Islet of Langerhans (tissue), 1 donor: Measurements from ENCODE around the gene NAT14.

Experiments
- FAIRE-seq: peaks from one replicate; lab custom pipeline; 2011; peaks lifted over from hg19 to GRCh38; lab: Jason Lieb, UNC

The NAT14 gene

DNA sequence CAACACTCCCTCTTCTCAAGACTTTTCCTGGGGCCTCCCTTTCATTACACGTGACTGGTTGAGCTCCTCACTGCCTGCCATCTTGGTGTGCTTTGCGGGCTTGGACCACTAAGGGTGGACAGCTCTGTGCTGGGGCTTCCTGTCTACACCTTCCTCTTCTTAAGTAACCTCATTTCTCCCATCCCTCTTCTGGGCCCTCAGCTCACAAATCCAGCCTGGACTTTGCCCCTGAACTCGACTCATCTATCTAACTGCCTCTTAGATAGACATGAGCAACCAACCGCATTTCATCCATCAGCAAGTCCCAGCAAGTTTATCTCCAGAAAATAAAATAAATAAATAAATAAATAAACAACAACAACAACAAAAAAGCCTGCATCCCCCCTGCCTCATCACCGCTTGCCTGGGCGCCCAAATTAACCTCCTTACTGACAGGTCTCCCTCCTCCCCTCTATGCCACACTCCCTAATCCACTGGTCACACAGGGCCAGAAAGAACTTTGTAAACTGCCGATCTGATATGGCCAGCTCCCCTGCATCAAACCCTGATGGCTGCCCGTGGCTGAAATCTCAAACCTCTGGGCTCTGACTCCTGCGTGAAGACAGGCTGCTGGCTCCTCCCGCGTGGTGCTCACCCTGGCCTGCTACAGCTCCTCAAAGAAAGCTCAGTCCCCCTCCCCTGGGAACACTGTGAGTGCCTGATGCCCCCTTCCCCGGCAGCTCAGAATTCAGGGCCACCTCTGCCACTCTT lies 31.3 kb upstream of the NAT14 start:
- no peak for FAIRE-seq

DNA sequence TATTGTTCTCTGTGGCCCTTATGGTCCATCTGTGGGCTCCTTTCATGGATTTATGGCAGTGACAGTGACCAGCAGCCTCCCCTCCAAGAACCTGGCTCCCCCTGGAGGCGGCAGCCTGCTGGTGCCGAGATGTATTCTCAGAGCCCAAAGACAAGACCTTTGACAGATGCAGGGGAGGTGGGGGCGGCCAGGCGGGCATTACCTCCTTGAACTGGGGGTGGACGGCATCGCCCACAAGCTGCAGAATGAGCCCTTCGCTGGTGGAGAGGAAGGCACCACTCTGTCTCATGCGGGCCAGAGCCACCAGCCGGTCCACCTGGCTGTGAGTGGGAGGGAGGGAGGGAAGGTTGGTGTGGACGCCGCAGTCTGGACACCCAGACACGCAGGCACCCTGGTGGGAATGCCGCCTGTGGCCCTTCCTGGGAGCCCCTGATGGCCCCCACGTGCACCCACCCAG lies 30.2 kb upstream of the NAT14 start:
- FAIRE-seq, result no peak

DNA sequence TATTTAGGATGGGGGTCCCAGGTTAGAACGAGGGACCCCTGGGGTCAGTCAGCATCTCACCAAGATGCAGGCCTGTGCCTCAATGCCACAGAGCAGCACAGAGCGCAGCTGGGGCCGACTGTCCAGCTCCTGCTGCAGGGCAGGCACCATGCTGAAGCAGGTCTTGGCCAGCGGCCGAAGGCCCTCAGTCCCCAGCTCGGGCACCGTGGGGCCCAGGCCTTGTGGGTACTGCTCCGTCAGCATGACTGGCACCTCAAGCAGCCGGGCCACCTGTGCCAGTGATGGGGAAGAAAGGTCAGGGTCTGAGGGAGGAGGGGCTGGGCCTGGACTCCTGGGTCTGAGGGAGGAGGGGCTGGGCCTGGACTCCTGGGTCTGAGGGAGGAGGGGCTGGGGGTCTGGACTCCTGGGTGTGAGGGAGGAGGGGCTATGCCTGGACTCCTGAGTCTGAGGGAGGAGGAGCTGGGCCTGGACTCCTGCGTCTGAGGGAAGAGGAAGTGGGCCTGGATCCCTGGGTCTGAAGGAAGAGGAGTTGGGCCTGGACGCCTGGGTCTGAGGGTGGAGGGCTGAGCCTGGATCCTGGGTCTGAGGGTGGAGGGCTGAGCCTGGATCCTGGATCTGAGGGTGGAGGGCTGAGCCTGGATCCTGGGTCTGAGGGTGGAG lies 29.3 kb upstream of the NAT14 start:
- no peak for FAIRE-seq

DNA sequence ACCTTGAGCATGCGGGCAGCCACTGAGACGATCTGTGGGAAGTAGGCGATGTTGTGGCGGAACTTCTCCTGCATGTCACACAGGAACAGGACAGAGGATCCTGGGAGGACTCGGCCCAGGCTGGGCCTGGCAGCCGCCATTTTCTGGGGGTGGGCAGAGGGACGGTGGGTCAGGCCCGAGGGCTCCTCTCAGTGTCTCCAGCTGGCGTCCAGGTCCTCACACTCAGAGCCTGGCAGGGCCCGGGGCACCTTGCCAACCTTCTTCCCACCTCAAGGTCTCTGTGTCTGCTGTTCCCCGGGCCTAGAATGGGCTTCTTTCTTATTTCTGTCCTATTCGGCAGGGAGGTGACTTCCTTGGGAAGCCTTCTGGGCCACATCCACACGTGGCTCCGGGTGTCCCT lies 28.6 kb upstream of the NAT14 start:
- FAIRE-seq, result no peak

DNA sequence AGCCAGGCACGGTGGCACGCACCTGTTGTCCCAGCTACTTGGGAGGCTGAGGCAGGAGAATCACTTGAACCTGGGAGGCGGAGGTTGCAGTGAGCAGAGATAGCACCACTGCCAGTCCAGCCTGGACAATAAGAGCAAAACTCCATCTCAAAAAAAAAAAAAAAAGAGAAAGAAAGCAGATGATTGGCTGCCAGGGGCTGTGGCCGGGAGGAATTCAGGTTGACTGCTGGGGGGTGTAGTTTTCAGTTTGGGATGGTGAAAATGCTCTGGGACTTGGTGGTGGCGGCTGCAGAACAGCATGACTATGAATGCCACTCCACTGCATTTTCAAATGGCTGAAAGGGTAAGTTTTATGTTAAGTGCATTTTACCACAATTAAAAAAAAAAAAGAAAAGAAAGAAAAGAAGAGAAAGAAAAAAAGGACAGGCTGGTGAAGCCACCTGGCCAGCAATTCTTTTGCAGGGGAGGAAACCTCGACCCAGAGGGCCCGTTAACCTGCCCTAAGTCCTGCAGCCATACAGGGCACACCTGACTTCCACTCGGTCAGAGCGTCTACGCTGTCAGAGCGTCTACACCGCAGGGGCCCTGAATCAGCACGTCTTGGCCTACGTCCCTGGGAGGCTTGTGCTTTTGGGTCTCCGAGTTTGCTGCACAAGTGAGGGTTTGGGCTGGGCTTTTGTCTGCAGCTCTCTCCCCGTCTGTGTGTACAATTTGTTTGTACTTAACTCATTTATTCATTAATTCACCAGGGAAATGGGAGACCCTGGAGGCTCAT lies 27.1 kb upstream of the NAT14 start:
- FAIRE-seq, result no peak

DNA sequence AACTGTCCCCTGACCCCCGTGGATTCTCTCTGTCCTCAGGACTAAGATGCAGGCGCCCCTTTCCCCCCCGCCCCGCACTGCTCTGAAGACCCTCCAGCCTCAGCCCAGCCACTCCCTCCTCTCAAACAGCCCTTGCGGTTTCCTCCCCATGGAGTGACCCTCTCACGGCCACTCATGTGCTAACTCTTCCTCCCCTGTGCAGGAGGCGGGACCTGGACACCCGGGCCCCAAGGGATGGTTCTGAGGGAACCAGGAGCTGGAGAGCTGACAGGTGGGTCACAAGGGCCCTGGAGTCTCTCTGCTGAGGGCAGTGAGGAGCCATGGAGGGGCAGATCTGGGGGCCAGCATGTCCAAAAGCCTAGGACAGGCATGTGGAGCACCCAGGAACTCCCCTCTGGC lies 25.4 kb upstream of the NAT14 start:
- no peak for FAIRE-seq

DNA sequence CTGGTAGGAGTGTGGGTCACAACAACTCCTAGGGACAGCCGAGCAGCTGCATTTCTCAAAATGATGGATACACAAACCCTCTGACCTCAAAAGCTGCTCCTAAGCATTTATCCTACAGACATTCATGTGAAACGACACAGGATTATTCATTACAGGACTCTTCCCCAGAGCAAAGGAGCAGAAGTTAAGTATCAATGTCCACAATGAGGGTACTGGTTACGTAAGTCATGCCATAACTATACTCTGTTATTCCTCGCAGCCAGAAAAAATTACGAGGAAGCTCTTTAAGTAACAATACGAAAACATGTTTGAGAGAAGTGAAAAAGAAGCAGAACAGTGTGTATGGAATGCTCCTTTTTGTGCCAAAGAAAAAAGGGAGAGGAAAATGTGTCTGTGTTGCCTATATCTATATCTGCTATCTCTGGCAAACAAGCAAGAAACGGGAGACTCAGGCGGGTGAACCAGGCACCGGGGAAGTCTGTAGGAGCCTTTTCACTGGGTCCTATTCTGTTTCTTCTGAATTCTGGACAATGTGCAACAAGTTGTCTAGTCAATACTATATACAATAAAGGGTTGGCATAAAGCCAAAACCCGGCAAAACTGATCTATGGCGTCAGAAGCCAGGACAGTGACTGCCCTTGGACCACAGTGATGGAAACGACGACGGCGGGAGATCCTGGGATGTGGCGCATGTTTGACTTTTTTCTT lies 24.9 kb upstream of the NAT14 start:
- FAIRE-seq, result peak; percentile 9

DNA sequence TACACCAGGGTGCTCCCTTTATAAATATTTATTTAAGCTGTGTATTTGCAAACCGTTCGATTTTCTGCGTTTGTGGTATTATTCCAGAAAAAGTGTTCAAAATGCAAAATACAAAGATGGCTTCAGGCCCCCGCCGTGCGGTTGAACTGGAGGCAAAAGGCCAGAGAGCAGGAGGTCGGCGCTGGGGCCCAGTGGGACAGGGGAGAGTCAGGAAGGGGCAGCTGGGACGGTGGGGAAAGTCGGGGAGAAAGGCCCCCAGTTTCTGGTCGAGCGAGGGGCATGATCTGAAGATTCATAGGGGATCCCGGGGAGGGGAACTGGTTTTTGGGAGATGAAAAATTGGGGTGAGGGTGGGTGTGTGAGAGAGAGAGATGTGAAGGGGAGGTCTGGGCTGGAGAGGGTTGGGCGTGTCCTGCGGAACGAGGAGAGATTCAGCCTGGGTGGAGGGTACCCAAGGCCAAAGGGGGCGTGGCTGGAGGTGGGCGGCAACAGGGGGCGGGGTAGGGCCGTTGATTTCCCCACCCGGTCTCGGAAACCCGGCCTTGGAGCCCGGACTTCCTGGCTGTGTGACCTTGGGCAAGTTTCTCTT lies 24.2 kb upstream of the NAT14 start:
- FAIRE-seq, result no peak

DNA sequence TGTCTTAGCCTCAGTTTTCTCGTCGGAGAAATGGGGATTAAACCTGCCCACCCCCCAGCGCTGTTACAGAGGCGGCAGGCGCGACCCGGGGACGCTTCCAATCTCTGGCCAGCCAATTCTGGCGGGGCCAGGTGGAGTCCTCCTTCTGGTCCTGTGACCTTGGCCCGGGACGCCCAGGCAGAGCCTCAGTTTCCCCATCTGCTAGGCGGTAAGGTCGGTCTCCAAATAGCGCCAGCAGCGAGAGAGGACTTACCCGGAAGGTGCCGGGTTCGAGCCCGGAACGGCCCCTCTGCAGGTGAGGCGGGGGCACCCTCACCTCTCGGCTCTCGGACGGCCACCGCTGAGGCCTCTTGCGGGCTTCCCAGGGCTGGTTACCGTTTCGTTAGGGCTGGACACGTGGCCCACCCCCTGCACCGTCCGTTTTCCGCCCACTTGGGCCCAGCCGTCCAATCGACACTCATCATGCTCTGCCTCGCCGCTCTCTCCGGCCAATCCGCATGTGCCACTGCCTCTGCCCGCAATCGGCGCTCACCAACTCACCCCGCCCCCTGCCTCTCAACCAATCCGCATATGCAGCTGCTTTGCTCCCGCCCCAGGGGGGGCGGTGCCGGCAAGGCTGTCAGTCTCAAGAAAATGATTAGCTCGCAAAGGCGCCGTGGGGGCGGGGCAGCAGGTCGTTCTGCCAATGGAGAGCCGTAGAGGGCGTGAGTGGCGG lies 23.6 kb upstream of the NAT14 start, which contains the start of gene ISOC2:
Gene ISOC2, minus strand, starts transcription at position 384 of the 715 bp plus-strand sequence. CDS start 5,156 bp downstream, outside the sequence.
- peak; percentile 95 for FAIRE-seq

DNA sequence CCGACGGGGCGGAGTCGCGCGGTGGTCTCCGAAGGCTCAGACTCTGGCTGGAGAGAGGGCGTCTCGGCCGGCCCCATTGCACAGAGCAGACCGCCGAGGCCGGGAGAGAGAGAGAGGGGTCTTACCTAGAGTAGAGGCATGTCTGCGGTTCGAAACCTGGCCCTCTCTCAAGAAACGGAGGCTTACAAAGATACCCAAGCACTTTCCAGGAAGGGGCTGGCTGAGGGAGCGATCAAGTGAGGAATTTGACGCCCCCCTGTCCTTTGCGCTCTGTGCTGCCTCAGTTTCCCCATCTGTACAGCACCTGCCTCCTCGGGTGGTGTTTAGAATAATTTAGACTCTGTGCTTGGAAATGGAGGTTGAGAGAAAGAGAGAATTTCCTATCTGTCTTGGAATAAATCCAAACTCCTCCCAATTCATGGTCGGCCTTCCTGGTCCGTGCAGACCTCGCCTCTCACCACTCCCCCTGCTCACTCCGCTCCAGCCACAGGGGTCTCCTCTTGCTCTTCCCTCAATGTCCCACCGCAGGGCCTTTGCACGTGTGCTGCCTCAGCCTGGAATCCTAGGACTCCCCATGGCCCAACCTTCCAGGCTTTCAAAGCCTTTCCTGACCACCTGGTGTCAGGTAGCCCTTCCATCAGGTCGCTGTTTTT lies 22.9 kb upstream of the NAT14 start:
- no peak for FAIRE-seq

DNA sequence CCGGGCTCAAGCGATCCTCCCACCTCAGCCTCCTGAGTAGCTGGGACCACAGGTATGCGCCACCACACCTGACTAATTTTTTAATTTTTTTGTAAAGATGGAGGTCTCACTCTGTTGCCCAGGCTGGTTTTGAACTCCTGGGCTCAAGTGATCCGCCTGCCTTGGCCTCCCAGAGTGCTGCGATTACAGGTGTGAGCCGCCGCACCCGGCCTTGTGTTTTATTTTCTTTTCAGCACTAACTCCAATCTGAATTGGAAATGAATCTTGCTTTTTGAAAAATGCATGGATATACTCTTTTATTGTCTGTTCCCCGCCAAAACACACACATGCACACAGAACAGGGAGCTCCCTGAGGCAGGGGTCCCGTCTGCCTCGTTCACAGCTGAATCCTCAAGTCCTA lies 22.3 kb upstream of the NAT14 start:
- FAIRE-seq, result no peak

DNA sequence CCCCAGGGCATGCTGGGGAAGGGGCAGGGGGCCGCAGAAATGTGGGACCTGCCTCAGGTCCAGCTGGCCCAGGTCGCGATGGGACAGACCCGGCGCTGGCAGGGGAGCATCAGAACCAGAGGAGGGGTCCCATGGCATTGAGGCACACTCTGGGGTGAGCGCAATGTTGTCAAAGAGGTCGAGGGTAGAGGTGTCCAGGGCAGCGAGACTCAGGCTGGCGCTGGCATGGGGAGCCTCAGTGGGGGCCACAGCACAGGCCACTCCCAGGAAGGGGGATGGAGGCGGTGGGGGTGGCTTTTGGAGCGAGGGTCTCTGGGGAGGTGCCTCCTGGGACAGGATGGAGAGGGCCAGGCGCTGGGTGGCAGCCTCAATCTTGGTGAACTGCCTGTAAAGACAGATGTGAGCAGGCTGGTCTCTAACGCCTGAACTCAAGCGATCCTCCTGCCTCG lies 21.4 kb upstream of the NAT14 start:
- no peak for FAIRE-seq

DNA sequence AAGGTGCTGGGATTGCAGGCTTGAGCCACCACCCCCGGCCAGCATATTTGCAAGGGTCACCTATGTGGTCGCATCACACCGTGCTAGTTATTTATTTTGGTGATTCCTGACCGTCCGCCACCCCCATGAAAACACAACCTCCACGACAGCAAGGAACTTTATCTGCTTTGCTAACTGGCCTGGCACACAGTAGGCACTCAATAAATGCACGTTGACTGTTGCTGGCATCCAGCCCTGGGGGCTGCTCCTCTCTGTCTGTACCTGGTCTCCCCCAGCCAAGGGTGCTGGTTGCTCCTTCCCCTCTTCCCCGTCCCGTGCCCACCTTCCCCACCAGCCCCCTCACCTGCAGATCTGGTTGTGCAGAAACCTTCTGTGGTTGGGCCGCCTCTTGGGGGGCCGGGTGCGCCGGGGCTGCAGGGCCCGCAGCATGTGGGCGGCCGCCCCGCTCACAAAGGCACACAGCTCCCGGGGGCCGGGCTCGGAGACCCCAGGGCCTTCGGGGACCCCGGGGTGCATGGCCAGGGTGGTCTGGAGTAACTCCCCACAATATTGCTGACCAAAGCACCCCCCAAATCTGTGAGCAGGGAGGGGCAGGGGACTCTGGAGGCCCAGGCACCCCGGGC lies 20.8 kb upstream of the NAT14 start:
- no peak for FAIRE-seq

DNA sequence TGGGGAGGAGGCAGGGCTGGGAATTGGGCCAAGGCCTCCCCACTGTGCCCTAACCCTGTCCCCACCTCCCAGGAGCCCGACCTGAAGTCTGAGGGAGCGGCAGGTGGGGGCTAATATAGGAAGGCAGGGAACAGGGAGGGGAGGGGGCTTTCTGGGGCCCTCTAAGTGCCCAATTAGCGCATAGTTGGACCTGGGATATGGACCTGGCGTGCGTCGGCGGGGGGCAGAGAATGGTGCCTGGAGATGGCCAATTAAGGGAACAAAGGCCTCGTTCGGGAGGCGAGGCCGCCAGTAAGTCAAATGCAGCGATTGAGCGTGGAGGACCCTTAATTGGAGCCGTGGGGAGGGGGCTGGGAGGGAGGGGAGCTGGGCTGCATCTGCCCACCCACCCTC lies 20.3 kb upstream of the NAT14 start, which contains the start of gene C19orf85:
Gene C19orf85, minus strand, starts transcription at position 90 of the 393 bp plus-strand sequence. CDS start 197 bp downstream, outside the sequence.
- FAIRE-seq, result no peak

DNA sequence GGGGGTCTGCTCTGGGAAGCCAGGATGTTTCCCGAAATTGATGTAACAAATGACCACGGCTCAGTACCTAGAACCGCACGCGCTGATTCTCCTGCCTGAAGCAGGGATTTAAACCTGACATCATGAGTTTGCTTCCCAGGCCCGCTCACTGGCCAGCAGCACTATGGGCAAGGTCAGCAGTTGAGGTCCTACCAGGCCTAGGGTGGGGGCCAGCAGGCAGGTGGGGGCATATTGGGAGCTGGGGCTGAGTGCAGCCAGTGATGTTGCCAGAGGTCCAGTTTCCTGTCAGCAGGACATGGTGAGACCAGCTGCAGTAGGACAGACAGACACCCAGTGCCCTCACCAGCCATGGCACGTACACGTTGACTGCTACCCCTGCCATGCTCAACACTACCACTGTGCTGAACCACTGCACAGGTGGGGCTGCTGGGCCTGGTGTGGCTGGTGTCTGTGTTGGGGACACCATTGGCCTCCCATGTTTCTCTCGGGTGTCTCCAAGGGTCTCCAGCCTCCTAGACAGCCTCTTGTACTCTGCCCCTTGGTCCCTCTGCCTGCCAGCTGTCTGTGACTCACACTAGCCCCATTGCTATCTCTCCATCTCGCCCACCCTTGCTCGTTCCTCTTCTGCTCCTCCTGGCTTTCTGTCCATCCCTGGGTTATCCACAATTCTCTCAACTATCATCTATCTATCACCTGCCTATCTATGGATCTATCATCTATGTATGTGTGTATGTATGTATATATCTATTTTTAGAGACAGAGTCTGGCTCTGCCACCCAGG lies 19.3 kb upstream of the NAT14 start:
- FAIRE-seq, result no peak

DNA sequence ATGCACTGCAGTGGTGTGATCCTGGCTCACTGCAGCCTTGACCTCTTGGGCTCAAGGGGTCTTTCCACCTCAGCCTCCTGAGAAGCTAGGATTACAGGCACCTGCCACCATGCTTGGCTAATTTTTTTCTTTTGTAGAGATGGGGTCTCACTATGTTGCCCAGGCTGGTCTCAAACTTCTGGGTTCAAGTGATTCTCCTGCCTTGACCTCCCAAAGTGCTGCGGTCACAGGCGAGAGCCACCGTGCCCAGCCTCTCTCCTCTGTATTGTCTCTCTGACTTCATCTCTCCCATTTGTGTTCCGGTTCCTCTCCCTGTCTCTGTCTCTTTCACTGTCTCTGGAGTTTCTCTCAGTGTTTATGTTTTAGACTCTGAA lies 18.8 kb upstream of the NAT14 start:
- FAIRE-seq, result no peak

DNA sequence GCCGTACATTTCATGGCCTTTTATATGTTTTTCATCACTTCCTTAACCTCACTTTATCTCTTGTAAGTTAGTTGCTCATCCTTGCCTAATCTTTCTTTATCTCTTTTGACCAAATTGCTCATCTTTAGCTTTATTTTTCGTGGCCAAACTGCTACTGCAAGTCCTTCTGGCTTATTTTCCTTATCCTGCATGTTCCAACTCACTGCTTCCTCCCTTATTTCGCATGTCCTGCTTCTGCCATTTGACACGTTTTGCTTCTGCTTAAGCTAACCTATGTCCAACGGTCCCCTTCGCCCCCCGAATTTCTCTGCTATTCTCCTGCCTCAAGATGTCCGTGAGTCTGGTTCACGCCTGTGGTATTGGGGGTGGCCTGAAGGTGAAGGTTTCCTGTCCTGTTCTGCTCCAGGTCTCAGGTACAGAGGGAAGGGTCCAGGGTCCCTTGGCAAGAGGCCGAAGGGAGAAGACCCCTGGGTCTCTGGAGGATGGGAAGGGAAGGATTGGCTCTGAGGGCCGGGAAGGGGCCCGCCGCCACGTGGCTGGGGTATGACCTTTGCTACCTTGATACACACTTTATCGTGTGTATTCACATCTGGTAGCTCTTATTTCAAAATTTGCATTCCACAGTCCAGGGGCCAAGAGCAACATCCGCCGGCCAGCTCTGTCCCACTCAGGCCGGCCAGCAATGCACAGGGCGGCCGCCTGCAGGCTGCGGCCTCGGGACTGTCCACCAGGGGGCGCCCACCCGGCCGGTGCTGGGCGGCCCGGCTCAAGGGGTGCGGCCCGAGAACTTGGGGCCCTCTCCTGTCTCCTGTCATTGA lies 17.5 kb upstream of the NAT14 start:
- no peak for FAIRE-seq

DNA sequence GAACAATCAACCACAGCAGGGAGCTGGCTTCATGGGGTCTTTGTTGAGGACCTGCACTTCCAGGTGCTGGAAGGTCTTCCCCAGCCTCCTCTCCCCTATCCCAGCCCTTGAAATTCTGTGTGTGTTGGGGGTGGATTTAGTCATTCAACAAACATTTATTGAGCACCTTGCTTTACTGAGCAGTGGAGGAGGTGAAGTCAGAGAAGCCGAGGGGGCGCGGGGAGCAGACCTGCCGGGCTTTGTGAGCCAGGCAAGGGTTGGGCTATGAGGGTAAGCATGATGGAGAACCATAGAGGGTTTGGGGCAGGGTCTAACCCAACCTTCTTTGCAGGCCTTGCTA lies 17.0 kb upstream of the NAT14 start:
- no peak for FAIRE-seq

DNA sequence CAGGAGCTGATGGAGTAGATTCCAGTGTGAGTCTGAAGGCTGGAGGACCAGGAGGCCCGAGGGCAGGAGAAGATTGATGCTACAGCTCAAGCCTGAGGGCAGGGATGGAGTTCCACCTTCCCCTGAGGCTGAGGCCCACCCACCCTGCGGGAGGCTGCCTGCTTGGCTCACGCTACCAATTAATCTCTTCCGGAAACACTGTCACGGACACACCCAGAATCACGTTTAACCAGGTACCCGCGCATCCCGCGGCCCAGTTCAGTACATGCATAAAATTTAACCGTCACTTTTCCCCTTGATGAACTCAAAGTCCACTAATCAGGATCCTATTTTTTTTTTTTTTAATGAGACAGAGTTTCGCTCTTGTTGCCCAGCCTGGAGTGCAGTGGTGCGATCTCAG lies 13.7 kb upstream of the NAT14 start:
- FAIRE-seq, result no peak
